GM19328 (cell line): ENCODE measurements around the gene TBC1D13.

Experiments used
- ATAC-seq: cut with Tn5 transposase; IDR thresholded peaks from one replicate; pipeline ENCODE4 v1.9.1; 2021; ENCODE audit warnings: mild to moderate bottlenecking, moderate library complexity; ENCODE audit not compliant: unreplicated experiment

The TBC1D13 gene

GRCh38 chr9:128819716-128820664 is 32.9 kb downstream of the TBC1D13 start:
- no peak for ATAC-seq

DNA sequence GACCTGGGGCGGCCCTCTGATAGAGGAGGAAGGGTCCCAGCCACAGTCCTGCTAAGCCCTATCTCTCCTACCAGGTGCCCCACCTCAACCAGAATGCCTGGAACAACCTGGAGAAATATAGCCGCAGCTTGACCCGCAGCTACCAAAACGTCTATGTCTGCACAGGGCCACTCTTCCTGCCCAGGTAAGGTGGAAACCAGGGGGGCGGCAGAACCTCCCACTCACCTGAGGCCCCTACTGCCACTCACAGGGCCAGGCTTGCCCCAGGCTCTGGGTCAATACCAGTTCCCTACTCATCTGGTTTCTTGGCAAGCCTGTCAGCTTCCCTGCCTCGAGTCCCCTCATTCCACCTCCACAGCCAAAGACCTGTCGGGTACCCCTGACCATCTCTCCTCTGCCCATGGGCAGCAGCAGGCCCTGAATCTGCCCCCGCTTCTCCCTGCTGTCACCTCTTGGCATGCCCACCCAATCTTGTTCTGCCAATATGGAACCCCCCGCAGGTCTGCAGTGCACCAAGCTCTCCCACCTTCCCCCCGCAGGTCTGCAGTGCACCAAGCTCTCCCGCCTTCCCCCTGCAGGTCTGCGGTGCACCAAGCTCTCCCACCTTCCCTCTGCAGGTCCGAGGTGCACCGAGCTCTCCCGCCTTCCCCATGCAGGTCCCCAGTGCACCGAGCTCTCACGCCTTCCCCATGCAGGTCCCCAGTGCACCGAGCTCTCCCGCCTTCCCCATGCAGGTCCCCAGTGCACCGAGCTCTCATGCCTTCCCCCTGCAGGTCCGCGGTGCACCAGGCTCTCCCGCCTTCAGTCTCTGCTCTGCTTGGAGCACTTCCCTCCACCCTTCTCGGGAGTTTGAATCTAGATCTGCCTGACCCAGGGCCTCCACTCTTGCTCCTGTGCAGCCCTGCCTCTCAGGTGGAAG is 33.9 kb downstream of the TBC1D13 start:
- ATAC-seq = no peak

- ATAC-seq = no peak
Measured at GRCh38 chr9:128821584-128822406, 34.7 kb downstream of the TBC1D13 start.

- no peak for ATAC-seq
Measured at GRCh38 chr9:128822407-128823042, 35.5 kb downstream of the TBC1D13 start.

GRCh38 chr9:128823362-128823902 is 36.4 kb downstream of the TBC1D13 start:
- no peak for ATAC-seq

- ATAC-seq = no peak
Measured at GRCh38 chr9:128823903-128824406, 36.9 kb downstream of the TBC1D13 start.

DNA sequence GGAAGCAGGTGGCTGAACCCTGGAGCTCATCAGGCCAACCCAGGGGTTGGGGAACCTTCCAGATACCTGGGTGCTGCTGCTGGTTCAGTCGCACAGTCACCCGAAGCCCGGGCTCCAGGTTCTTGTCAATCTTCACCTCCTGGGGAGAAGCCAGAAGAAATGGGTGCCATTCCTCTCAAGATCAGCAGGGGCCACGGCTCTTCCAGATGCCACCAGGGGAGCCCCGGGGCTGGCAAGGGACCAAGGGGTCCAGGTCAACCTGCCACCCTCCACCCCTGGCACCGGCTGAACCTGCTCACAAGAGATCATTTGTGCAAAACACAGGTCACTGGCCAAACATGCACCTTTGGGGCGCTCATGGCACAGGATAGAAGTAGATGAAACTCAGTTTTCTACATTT is 37.9 kb downstream of the TBC1D13 start:
- no peak for ATAC-seq

DNA sequence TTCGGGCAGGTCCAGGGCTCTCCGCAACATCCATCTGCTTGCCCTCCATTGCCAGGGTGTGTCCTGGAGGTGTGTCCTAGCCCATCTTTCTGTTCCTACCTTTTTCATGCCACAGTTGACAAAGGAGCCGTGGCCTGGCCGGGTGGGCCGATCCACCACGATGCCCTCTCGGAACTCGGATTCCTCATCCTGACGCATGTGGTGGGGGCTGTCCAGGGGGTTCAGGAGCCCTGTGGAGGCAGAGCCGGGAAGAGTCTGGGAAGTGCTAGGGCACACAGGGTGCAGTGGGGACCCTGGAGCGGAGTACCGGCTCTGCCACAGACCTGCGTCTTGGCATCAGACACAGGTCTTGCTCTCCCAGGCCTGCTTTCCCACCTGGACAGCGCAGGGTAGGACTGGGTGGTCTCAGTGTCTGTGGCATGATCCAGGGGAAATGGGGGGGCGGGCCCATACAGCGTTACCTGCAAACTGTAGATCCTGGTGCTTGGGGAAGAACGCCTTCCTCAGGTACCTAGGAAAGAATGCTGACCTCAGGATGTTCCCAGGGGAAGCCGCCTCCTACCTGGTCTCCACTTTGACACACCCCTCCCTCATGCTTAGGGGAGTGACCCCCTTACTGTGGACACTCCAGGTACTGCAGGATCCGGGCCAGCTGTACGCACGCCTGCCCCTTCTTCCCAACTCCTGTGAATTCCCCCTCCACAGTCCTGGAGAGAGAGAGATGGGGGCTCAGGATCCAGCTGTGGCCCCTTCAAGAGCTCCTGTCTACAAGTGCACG is 39.1 kb downstream of the TBC1D13 start:
- no peak for ATAC-seq

- ATAC-seq = no peak
Measured at GRCh38 chr9:128828267-128828666, 41.2 kb downstream of the TBC1D13 start.

- no peak for ATAC-seq
Measured at GRCh38 chr9:128828719-128829452, 41.8 kb downstream of the TBC1D13 start.

- peak; percentile 97 for ATAC-seq
Measured at GRCh38 chr9:128829477-128830251, 42.6 kb downstream of the TBC1D13 start, which contains the start of gene SPOUT1. Gene SPOUT1, minus strand, starts transcription at chr9:128829794. Its CDS starts 14 bp downstream, at chr9:128829780.

DNA sequence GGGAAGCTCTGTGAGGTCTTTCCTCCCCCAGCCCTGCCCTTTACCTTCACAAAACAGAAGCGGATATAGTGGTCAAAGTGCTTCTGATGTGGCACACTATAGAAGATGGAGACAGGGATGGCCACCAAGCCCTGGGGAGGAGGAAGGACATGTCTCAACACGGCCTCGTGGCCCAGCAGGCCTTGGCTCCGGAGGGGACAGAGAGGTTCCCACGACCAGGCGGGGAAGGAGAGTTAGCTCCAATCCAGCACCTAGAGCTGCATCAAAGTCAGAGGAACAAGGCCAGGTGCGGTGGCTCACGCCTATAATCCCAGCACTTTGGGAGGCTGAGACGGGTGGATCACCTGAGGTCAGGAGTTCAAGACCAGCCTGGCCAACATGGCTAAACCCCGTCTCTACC is 46.6 kb downstream of the TBC1D13 start:
- no peak for ATAC-seq

DNA sequence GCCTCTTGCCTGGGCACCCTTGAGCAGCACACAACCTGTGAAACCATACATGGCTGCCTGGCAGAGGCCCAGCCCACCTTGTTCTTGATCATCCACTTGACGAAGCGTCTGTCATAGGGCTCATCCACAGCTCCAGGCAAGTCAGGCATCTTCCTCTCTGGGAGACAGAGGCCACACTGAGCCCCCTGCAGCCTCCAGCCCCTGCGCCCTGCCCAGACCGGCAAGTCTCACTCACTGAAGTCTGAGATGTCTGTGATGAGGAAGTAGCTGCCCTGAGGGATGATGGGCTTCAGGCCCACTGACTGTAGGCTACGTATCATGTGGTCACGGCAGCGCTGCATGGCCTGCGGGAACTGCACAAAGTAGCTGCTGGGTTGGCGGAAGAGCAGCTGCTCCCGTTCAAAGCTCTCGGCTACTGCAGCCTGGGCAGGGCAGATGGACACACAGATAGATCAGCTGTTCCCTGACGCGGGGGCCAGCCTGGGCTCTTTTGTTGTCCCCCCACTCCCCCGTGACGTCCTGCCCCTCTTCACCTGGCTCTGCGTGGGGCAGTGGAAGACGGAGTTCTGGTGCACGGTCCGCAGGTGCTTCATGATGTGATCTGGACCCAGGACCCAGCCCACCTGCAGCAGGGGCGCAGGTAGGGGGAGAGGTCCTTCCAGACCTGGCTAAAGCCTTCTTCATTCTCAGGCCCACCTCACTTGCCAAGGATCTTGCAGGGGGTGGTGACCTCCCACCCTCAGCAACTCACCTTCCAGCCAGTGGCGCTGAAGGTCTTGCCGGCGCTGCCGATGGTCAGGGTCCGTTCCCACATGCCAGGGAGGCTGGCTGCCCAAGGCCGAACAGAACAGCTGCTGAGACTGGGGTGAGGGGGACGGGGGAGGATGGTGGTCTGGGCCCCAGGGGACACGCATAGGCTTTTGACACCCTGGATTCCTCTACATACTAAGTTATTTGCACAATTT is 48.5 kb downstream of the TBC1D13 start:
- ATAC-seq = no peak

- ATAC-seq = no peak
Measured at GRCh38 chr9:128836509-128837145, 49.6 kb downstream of the TBC1D13 start.

- ATAC-seq = no peak
Measured at GRCh38 chr9:128838338-128838737, 51.3 kb downstream of the TBC1D13 start.

- ATAC-seq = no peak
Measured at GRCh38 chr9:128840524-128840923, 53.5 kb downstream of the TBC1D13 start.
